Spleen (tissue), 7 donors: Measurements from ENCODE around the gene ABCC5.

Experiments
- CTCF ChIP-seq, 11 experiments: fragments of 200-600 bp in 7 of 11; fragments of 450-650 bp in 4 of 11; sonication (generic) in 4 of 11; IDR thresholded peaks in 8 of 11; conservative IDR thresholded peaks in 3 of 11; 1 replicate in 7 of 11; 2 replicates in 4 of 11; pipeline versions ENCODE4 v1.4.0 to v1.8.0; 2016 to 2021; ENCODE audit warnings: antibody characterized with exemption in 11 of 11, inconsistent platforms in 4 of 11, mild to moderate bottlenecking in 1 of 11
- POLR2A ChIP-seq, 3 donors: fragments of 450-650 bp; IDR thresholded peaks; one replicate each; pipeline ENCODE4 v1.5.1; 2017; ENCODE audit warnings: antibody characterized with exemption in 3 of 3, mild to moderate bottlenecking in 1 of 3
- POLR2AphosphoS5 ChIP-seq, 3 donors: sonication (generic); formaldehyde crosslinking; IDR thresholded peaks; one replicate each; pipeline ENCODE4 v1.5.1; 2017; ENCODE audit warnings: antibody characterized with exemption in 3 of 3
- donor health status: DM: no; HTN: no; CAD: no; lungs with moderate emphysema.
- donor health status: DM: no; HTN: no; CAD: no.
- donor health status: DM: no; HTN: no; CAD: no.

- no peak for TF ChIP-seq CTCF (IDR thresholded peaks at IDR 0.05 in 8 of 11, conservative IDR thresholded peaks at IDR 0.05 in 3 of 11)
- TF ChIP-seq POLR2A (IDR thresholded peaks at IDR 0.05), result no peak
- no peak for TF ChIP-seq POLR2AphosphoS5 (IDR thresholded peaks at IDR 0.05)
Measured at GRCh38 chr3:183871541-183871940, 146.1 kb downstream of the ABCC5 start.
